Measurements from ENCODE around the gene UBE2E2.

Gene UBE2E2

GRCh38 chr3:23484386-23484785 lies 281.3 kb downstream of the UBE2E2 start:
- no peak for DNase-seq (ENCODE audit: low spot score)

- DNase-seq (ENCODE audit: low spot score): no peak
Measured at GRCh38 chr3:23485922-23486321, 282.8 kb downstream of the UBE2E2 start.

GRCh38 chr3:23487015-23487414 lies 283.9 kb downstream of the UBE2E2 start:
- no peak for DNase-seq (ENCODE audit: low spot score)

- DNase-seq (ENCODE audit: low spot score): no peak
Measured at GRCh38 chr3:23488618-23489017, 285.5 kb downstream of the UBE2E2 start.

- no peak for DNase-seq (ENCODE audit: low spot score)
Measured at GRCh38 chr3:23489300-23490158, 286.4 kb downstream of the UBE2E2 start.

- no peak for DNase-seq (ENCODE audit: low spot score)
Measured at GRCh38 chr3:23490459-23490858, 287.3 kb downstream of the UBE2E2 start.

GRCh38 chr3:23492057-23492456 lies 288.9 kb downstream of the UBE2E2 start:
- DNase-seq (ENCODE audit: low spot score): no peak

GRCh38 chr3:23493889-23494288 lies 290.8 kb downstream of the UBE2E2 start:
- DNase-seq (ENCODE audit: low spot score): no peak

- no peak for DNase-seq (ENCODE audit: low spot score)
Measured at GRCh38 chr3:23494967-23495366, 291.8 kb downstream of the UBE2E2 start.

- DNase-seq (ENCODE audit: low spot score): no peak
Measured at GRCh38 chr3:23495507-23495906, 292.4 kb downstream of the UBE2E2 start.

GRCh38 chr3:23496165-23496564 lies 293.0 kb downstream of the UBE2E2 start:
- DNase-seq (ENCODE audit: low spot score): no peak

GRCh38 chr3:23497156-23497555 lies 294.0 kb downstream of the UBE2E2 start:
- no peak for DNase-seq (ENCODE audit: low spot score)

- no peak for DNase-seq (ENCODE audit: low spot score)
Measured at GRCh38 chr3:23501201-23501802, 298.2 kb downstream of the UBE2E2 start.

- no peak for DNase-seq (ENCODE audit: low spot score)
Measured at GRCh38 chr3:23508464-23508863, 305.3 kb downstream of the UBE2E2 start.

- no peak for DNase-seq (ENCODE audit: low spot score)
Measured at GRCh38 chr3:23518441-23518840, 315.3 kb downstream of the UBE2E2 start.

- DNase-seq (ENCODE audit: low spot score): no peak
Measured at GRCh38 chr3:23519314-23520208, 316.4 kb downstream of the UBE2E2 start.

GRCh38 chr3:23527326-23527725 lies 324.2 kb downstream of the UBE2E2 start:
- DNase-seq (ENCODE audit: low spot score): no peak

GRCh38 chr3:23533596-23533995 lies 330.5 kb downstream of the UBE2E2 start:
- no peak for DNase-seq (ENCODE audit: low spot score)

GRCh38 chr3:23533996-23534395 lies 330.9 kb downstream of the UBE2E2 start:
- DNase-seq (ENCODE audit: low spot score): no peak

- no peak for DNase-seq (ENCODE audit: low spot score)
Measured at GRCh38 chr3:23537101-23537551, 334.0 kb downstream of the UBE2E2 start.

GRCh38 chr3:23539185-23539584 lies 336.1 kb downstream of the UBE2E2 start:
- no peak for DNase-seq (ENCODE audit: low spot score)

GRCh38 chr3:23540600-23540999 lies 337.5 kb downstream of the UBE2E2 start:
- DNase-seq (ENCODE audit: low spot score): no peak

- DNase-seq (ENCODE audit: low spot score): no peak
Measured at GRCh38 chr3:23542079-23542478, 339.0 kb downstream of the UBE2E2 start.

Measured in SW480 (cell line).